ENCODE measurements around the gene MACROH2A1. TPM values are rescaled to one million over a fixed set of nuclear protein-coding genes. Genes with fewer than 3 reads are reported as not detected.

Gene MACROH2A1
- total RNA-seq, 1 donor from 2014 or later: 215 TPM

DNA sequence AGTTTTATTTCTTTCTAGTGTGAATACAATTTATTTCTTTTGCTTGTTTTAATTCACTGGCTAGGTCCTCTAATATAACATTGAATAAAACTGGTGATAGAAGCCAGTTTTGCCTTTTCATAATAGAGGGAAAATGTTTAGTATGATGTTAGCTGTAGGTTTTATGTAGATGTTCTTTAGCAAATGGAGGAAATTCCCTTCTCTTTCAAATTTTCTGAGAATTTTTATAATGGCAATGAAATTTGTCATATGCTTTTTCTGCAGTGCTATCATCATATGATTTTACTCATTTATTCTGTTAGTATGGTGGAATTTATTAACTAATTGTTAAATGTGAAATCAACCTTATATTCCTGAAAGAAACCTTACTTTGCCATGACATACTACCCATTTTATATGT lies 18.1 kb upstream of the MACROH2A1 start:
- Mint-ChIP-seq H3K27me3 (ENCODE audit: unreplicated experiment) (no peaks in the 10 kb centered on the region), H3K4me1 (ENCODE audit: low read depth, unreplicated experiment) (no peaks in the 10 kb centered on the region), H3K4me3 (ENCODE audit: unreplicated experiment) (no peak overlapping the region), H3K36me3 (ENCODE audit: unreplicated experiment) (no peaks in the 10 kb centered on the region), H3K27ac (ENCODE audit: unreplicated experiment) (no peak overlapping the region), H3K9me3 (ENCODE audit: unreplicated experiment) (peaks cover 2% of the 10 kb centered on the region)
- TF ChIP-seq, protein P1, sequence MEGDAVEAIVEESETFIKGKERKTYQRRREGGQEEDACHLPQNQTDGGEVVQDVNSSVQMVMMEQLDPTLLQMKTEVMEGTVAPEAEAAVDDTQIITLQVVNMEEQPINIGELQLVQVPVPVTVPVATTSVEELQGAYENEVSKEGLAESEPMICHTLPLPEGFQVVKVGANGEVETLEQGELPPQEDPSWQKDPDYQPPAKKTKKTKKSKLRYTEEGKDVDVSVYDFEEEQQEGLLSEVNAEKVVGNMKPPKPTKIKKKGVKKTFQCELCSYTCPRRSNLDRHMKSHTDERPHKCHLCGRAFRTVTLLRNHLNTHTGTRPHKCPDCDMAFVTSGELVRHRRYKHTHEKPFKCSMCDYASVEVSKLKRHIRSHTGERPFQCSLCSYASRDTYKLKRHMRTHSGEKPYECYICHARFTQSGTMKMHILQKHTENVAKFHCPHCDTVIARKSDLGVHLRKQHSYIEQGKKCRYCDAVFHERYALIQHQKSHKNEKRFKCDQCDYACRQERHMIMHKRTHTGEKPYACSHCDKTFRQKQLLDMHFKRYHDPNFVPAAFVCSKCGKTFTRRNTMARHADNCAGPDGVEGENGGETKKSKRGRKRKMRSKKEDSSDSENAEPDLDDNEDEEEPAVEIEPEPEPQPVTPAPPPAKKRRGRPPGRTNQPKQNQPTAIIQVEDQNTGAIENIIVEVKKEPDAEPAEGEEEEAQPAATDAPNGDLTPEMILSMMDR (IDR thresholded peaks at IDR 0.05; ENCODE audit: partially characterized antibody, unreplicated experiment): no peak
- DNase-seq: no peak

DNA sequence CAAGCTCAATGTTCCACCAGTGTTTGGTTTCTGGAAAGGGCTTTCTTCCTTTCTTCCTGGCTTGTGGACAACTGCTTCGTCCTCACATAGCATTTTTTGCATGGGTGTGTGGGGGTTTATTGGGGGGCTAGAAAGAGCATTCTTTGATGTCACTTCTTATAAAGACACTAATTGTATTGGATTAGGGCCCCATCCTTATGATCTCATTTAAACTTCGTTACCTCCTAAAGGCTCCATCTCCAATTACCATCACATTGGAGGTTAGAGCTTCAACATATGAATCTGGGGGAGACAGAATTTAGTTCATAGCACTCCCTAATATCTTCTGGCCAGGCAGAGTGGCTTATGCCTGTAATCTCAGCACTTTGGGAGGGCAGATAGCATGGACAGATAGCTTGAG lies 6.1 kb upstream of the MACROH2A1 start:
- TF ChIP-seq, protein P1 (IDR thresholded peaks at IDR 0.05; ENCODE audit: partially characterized antibody, unreplicated experiment): no peak
- peaks cover 8% of the 10 kb centered on the region for H3K36me3 Mint-ChIP-seq (ENCODE audit: unreplicated experiment)
- peaks cover 6% of the 10 kb centered on the region for H3K4me1 Mint-ChIP-seq (ENCODE audit: low read depth, unreplicated experiment)
- H3K27me3 Mint-ChIP-seq (ENCODE audit: unreplicated experiment): peaks cover 8% of the 10 kb centered on the region
- H3K4me3 Mint-ChIP-seq (ENCODE audit: unreplicated experiment): no peak overlapping the region
- peaks cover 3% of the 10 kb centered on the region for H3K9me3 Mint-ChIP-seq (ENCODE audit: unreplicated experiment)
- no peak overlapping the region for H3K27ac Mint-ChIP-seq (ENCODE audit: unreplicated experiment)
- DNase-seq: no peak

DNA sequence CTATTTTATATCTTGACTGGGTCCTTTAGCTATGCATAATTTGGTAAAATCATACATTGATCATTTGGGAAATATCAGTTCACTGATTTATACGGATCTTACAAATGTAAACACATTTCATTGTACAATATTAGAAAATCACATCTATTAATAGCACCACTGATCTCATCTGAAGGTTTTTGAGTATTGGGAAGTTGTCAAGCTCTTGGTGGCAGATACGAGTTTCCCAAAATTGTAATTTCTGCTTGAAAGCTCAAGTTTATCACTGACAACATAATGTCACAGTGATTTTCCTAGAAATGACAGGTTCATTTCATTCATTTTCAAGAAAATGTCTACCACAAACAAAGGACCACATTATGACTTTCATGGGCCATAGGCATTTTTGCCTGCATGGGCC lies 3.0 kb upstream of the MACROH2A1 start:
- Mint-ChIP-seq H3K27ac (ENCODE audit: unreplicated experiment) (no peak overlapping the region), H3K9me3 (ENCODE audit: unreplicated experiment) (peaks cover 1% of the 10 kb centered on the region), H3K36me3 (ENCODE audit: unreplicated experiment) (peaks cover 4% of the 10 kb centered on the region), H3K27me3 (ENCODE audit: unreplicated experiment) (peaks cover 10% of the 10 kb centered on the region), H3K4me3 (ENCODE audit: unreplicated experiment) (no peak overlapping the region), H3K4me1 (ENCODE audit: low read depth, unreplicated experiment) (peaks cover 9% of the 10 kb centered on the region)
- TF ChIP-seq, protein P1 (IDR thresholded peaks at IDR 0.05; ENCODE audit: partially characterized antibody, unreplicated experiment): no peak
- DNase-seq: no peak

DNA sequence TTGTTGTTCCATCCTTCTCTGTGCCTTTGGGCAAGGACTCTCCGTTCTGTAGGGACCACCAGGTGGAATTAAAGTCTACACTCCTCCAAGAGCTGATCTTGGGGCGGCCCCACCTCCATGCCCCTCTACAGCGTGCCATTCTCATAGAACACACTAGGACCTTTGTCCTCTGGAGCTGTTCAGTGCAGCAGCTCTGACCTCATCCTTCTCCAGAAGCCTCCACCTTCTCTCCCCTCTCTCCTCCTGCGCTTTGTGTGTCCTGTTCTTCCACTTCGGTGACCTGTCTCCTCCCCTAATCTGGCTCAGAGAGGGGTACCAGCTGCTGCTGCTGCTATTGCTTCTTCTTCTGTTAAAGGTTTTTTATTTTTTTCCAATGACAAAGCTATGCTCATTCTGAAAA lies 1.8 kb upstream of the MACROH2A1 start:
- TF ChIP-seq, protein P1 (IDR thresholded peaks at IDR 0.05; ENCODE audit: partially characterized antibody, unreplicated experiment): no peak
- Mint-ChIP-seq H3K27me3 (ENCODE audit: unreplicated experiment) (peaks cover 10% of the 10 kb centered on the region), H3K4me1 (ENCODE audit: low read depth, unreplicated experiment) (peaks cover 14% of the 10 kb centered on the region), H3K36me3 (ENCODE audit: unreplicated experiment) (peaks cover 4% of the 10 kb centered on the region), H3K27ac (ENCODE audit: unreplicated experiment) (no peak overlapping the region), H3K9me3 (ENCODE audit: unreplicated experiment) (peaks cover 1% of the 10 kb centered on the region), H3K4me3 (ENCODE audit: unreplicated experiment) (peak overlapping the region; percentile 90)
- DNase-seq: no peak

DNA sequence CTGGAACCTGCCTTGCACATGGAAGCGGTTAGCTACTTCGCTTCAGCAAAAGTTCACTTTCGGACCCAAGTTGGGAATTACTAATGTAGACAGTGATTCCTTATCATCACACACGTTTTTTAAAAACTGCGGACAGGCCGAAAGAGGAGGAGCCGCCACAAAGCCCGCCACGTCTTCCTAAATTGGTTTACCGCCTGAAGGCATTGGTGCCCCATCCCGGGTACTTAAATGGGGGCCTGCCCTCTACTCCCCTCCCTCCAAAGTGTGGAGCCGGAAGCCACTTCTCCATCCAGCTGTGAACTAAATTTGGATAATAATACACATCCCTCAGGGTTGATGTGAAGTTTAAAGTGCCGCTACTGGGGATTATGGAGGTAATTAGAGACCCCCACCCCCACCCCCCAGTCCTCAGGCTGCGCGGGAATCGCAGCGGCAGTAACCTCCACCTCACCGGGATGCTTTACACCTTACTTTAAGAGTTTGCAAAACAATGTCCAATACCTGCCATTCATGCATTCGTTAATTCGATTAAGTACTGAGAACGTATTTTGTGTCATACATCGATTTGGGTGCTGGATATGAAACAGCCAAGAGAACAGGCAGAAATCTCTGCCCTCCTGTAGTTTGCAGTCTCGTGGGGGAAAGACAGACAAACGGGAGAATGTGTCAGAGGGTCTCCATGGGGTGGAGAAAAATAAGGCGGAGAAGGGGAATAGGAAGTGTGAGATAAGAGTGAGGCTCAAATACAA lies 937 bp upstream of the MACROH2A1 start:
- peaks cover 23% of the 10 kb centered on the region for H3K4me1 Mint-ChIP-seq (ENCODE audit: low read depth, unreplicated experiment)
- peak overlapping the region; percentile 90 for H3K4me3 Mint-ChIP-seq (ENCODE audit: unreplicated experiment)
- peaks cover 10% of the 10 kb centered on the region for H3K27me3 Mint-ChIP-seq (ENCODE audit: unreplicated experiment)
- TF ChIP-seq, protein P1 (IDR thresholded peaks at IDR 0.05; ENCODE audit: partially characterized antibody, unreplicated experiment): no peak
- H3K9me3 Mint-ChIP-seq (ENCODE audit: unreplicated experiment): peaks cover 1% of the 10 kb centered on the region
- peak overlapping the region; percentile 18 for H3K27ac Mint-ChIP-seq (ENCODE audit: unreplicated experiment)
- peaks cover 2% of the 10 kb centered on the region for H3K36me3 Mint-ChIP-seq (ENCODE audit: unreplicated experiment)
- no peak for DNase-seq

Data from glutamatergic neuron (in vitro differentiated cells).